ENCODE results near the gene TRAF7.

The TRAF7 gene

GRCh38 chr16:2204416-2205103 lies 49.0 kb downstream of the TRAF7 start:
- no peak for DNase-seq

DNA sequence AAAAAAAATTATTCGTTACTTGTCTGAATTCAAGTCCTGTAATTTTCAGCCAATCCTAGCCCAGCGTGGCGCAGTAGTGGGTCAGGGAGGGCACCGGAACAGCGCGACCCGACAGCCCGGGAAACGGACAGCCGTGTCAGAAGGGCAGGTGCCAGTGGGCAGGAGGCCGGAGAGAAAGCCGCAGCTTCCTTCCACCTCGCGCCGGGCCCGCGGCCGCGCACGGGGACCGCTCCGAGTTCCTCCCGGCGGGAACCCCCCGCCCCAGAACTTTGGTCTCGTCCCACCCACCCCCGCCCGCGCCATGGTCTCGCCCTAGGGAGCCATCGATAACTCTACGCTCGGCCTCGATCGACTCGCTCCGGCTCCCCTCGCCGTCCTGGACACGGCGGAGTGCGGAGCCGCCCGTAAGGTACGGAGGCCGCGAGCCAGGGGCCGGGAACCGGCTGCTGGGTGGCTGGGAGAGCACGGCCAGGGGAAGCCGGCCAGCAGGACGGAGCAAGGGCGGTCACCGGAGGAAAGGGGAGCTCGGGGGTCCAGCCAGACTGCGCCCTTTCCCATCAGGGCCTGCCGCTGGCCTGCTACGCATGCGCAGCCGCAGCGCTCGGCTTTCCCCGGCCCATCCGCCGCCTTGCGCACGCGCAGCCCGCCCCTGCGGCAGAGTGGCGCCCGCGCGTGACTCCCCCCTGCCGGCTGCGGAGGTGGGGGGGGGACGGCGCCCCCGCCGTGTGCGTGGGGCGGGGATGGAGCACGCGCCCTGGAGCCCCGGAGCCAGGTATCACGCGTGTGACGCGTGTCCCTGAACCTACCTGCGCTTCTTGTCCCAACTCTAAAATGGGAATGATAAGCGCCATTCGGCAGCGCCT lies 49.8 kb downstream of the TRAF7 start, which contains the start of gene MLST8:
MLST8 (plus strand) TSS at position 351 of the 863 bp plus-strand sequence. CDS start 632 bp downstream, outside the sequence.
- peak; percentile 79 to 82 for DNase-seq

- no peak for DNase-seq
Measured at GRCh38 chr16:2205967-2206313, 50.4 kb downstream of the TRAF7 start.

- no peak for DNase-seq
Measured at GRCh38 chr16:2206420-2206779, 50.8 kb downstream of the TRAF7 start.

DNA sequence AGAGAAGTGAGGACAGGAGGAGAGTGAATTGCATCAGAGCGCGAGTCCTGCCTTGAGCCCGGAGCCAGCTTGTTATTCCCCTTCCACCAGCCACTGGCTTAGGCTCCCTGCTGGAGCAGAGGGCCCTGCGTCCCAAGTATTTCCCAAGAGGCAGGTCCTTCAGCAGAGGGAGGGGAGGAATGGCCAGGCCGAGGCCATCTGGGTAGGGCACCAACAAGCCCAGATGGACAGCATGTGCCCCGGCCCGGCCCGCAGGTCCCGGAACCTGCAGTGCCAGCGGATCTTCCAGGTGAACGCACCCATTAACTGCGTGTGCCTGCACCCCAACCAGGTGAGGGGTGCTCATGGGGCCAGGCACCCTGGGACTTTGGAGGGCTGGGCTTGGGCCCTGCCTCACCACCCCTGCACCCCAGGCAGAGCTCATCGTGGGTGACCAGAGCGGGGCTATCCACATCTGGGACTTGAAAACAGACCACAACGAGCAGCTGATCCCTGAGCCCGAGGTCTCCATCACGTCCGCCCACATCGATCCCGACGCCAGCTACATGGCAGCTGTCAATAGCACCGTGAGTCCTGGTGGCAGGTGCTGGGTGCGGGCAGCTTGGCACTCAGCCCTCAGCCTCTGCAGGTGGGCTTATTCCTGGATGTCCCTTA lies 51.3 kb downstream of the TRAF7 start:
- DNase-seq, result peak in 1 of 2 experiments; percentile 30

GRCh38 chr16:2207872-2208271 lies 52.3 kb downstream of the TRAF7 start:
- no peak for DNase-seq

- peak in 1 of 2 experiments; percentile 50 for DNase-seq
Measured at GRCh38 chr16:2208308-2208707, 52.7 kb downstream of the TRAF7 start.

GRCh38 chr16:2208772-2209171 lies 53.2 kb downstream of the TRAF7 start:
- no peak for DNase-seq

GRCh38 chr16:2209258-2210008 lies 53.9 kb downstream of the TRAF7 start:
- DNase-seq, result no peak

DNA sequence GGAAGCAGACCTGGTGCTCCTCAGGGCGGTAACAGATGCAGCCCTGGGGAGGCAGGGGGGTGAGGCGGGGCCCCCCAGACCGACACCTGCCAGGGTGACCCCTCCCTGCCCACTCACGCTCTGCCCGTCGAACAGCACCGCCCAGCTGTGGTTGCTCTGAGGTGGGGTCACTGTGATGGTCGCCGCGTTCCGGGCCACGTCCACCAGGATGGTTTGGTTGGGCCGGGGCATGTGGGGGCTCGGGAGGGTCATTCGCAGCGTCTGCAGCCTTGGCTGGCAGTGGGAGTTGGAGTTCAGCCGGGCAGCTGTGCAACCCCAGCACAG lies 54.4 kb downstream of the TRAF7 start:
- DNase-seq, result no peak

GRCh38 chr16:2210386-2211365 lies 55.1 kb downstream of the TRAF7 start, which contains the start of gene BRICD5:
Gene BRICD5 (minus strand): TSS chr16:2210863. CDS start chr16:2210833, 30 bp downstream.
- no peak for DNase-seq

GRCh38 chr16:2211923-2212347 lies 56.4 kb downstream of the TRAF7 start:
- no peak for DNase-seq

DNA sequence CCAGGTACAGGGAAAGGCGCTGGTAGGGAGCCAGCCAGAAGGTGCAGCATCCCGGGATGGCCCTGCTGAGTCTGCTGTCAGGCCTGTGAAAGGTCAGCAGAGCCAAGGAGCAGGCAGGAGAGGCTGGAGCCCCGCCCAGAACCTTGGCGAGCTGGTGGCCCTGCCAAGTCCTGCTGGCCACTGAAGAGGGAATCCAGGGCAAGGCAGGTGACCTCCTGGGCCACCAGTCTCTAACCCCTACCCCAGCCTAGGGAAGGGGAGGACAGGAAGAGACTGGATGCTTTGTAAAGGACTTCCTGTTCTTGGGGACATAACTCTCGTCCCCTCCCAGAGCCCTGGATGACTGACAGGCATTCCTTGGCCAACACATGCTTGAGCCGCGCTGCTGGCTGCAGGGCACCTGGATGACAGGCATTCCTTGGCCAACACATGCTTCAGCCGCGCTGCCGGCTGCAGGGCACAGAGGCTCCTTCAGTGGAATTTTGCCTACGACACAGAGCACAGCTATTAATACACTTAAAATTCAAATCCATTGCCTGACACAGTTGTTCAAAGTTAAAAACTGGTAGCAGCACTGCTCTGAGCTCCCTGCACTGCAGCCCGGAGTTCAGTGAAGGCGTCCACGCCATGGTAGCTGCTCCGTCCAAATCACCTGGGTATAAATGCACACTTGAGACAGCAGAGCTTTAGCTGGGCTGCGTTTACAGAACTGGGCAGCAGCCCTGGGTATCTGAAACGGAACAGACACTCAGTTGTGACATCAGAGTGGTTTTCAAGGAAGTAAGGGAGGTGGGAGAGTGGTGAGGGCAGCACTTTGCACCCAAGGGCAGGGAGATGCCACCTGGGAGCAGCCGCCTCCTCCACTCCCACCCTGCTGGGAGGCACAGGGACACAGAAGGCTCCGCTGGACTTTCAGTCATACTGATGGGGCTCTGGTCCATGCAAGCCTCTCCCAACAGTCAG lies 57.1 kb downstream of the TRAF7 start:
- DNase-seq, result no peak

GRCh38 chr16:2213817-2214718 lies 58.5 kb downstream of the TRAF7 start:
- DNase-seq, result no peak

DNA sequence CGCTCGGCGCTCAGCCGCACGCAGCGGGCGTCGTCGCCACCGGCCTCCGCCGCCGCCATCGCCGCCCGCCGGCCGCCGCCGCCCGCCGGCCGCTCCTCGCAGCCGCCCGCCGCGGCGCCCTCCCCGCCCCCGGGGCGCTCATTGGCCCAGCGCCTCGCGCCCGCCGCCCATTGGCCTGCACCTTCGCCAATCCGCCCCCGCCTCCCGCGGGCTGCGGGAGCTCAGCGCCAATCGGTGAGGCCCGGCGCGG lies 59.1 kb downstream of the TRAF7 start, which contains the start of gene PGP:
PGP (minus strand) TSS at position 122 of the 250 bp plus-strand sequence; CDS start at position 59, 63 bp downstream.
- no peak for DNase-seq

- DNase-seq, result no peak
Measured at GRCh38 chr16:2216330-2216729, 60.7 kb downstream of the TRAF7 start.

- peak; percentile 99 for DNase-seq
Measured at GRCh38 chr16:2223221-2223941, 67.8 kb downstream of the TRAF7 start, which contains the start of gene E4F1. Gene E4F1 (plus strand): TSS chr16:2223591. CDS start chr16:2223614, 23 bp downstream.

DNA sequence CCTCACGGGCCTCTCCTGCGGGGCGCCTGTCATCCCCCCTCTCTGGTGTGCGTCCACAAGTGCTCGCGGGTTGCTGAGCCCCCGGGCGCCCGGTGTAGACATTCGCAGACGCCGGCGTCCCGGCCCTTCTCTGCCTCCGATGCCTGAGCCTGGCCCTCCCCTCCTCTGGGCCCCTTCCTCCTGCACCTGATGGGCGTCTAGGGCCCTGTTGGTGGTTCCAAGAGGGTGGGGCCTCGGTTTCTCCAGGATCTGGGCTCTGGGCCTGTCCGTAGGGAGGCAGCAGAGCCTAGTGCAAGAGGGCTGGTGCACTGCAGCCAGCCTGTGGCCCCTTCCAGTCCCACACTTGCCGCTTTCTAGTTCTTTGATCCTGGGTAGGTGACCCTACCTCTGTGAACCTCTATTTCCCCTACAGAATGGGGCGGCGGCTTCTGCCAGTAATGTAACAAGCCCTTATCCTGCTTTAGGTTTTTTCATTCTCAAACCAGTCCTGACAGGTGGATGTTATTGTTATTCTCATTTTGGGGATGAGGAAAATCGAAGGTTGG lies 68.4 kb downstream of the TRAF7 start:
- DNase-seq, result peak in 1 of 2 experiments; percentile 51
